NCI-H128 (cell line): ENCODE data around the gene DOK5.

Experiments used
- DNase-seq: peaks from one replicate; lab custom pipeline; 2025; ENCODE audit not compliant: unreplicated experiment; lab: John Stamatoyannopoulos, UW

Gene DOK5

DNA sequence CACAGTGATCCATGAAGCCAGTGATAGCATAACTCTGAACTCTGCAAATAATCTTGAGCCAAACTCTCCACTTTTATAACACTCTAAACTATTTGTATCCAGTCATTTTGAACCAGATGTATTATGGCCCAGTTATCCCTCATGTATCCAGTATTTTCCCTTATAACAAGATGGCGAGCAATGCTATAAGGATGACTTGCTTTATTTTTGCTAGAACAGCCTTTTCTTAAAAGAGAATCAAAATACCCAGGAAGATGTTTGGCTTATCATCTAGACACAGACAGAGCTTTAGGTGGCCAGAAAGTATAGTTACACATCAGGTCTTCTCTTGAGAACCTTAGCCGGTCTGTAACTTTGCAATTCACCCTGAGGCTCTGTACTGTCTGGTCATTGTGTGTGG is 81.0 kb downstream of the DOK5 start:
- no peak for DNase-seq

DNA sequence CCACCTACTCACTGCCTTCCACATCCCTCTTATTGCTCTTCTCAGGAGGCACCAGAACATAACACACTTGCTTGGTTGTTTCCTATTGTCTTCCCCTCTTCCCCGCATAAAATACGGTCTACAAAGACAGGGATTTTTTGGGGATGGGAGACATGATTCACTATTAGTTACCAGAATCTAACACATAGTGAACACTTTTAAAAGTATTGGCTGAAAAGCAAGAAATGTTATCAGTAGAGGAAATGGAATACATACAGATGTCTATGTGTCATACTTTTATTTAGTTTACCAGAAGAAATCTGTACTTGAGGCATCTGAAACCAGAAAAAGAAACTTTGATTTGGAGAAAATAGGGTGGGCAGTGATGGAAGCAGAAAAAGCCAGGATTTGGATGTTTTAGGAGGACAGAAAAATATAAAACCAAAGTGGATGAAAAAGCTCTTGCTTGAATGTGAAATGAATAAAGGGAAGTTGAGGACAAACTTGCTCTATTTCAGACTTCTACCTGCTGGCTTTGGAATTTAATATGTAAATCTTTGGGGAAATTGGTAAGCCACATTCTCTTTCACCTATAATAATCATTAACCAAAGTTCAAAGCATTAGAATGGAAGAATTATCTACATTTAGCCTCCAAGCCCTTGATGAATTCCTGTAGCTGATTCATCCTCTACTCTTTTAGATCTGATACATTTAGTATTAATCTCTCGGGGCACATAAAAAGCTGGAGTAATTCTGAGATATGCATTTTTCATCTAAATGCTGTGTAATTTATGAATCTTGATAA is 82.6 kb downstream of the DOK5 start:
- DNase-seq: no peak

DNA sequence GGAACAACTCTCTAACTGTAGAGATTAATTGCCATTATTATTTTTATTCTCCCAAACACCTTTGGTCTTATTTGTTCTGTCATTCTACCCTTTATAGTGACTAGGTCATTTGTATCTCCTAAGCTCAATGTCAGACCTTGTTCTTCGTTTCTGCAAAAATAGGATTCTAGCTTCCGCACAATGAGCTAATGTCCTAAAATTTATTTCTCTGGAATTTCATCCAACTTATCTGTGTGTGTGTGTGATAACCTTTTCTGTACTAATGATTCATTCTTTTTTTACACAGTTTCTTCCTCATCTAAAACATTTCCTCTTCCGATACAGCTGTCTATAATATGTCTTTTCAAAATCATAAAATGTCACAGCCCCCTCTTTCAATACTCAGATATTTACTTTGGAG is 84.5 kb downstream of the DOK5 start:
- no peak for DNase-seq

DNA sequence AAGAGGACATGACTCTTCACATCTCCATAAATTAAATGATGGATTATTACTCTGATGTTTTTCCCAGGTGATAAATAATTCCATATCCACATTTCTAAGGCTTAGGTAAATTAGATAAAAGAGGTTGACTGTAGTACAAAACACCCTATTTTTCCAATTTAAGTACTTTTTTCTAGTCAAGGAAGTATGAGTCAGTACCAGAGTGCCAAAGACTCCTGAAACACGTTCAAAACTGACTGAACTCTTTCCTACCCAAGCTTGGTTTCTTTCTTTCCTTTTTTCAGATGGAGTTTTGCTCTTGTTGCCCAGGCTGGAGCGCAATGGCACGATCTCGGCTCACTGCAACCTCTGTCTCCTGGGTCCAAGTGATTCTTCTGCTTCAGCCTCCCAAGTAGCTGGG is 85.0 kb downstream of the DOK5 start:
- no peak for DNase-seq

DNA sequence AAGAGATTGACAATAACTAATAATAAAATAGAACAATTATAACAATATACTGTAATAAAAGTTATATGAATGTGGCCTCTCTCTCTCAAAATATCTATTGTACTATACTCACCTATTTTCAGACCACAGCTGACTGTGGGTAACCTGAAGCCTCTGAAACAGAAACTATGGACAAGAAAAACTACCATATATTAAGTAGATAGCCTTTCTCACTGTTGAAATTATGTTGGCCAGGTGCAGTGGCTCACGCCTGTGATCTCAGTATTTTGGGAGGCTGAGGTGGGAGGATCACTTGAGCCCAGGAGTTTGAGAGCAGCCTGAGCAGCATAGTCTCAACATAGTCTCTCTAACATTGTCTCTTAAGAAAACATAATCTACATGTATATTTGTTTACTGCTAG is 89.9 kb downstream of the DOK5 start:
- DNase-seq: no peak

DNA sequence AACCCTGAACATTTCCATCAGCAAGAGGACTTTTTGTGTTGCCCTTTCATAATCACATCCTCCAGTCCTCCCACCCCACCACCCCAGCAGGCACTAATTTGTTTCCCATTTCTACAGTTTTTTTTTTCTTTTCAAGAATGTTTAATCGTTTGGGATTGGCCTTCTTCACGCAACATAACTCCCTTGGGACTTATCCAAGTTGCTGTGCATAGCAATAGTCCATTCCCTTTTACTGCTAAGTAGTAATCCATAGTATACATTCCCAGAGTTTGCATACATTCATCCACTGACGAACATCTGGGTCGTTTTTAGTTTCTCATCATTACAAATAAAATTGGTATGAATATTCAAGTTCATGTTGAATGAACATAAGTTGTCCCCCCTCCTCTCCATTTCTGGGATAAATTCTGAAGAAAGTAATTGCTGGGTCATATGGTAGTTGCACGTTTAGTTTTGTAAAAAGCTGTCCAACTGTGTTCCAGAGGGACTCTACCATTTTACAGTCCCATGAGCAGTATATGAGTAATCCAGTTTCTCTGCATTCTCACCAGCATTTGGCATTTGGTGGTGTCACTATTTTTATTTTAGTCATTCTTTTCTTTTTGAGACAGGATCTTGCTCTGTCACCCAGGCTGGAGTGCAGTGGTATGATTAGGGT is 90.8 kb downstream of the DOK5 start:
- DNase-seq: no peak

DNA sequence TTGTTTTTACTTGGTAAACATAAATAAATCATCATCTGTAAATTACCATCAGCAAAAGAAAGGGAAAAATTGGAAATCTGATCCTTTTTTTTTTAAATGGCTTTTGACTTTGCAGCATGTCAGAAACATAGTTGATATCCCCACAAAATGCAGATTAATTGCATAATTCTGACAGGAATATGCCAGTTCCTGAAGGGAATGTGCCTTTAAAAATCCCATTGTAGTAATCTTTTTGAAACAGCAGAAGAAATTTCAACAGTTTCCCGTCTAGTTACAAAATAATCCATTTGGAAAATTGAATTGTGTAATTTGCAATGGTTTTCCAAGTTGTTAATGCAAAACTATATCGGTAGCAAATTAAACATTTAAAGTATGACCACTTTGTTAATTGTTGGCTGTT is 95.2 kb downstream of the DOK5 start:
- no peak for DNase-seq

DNA sequence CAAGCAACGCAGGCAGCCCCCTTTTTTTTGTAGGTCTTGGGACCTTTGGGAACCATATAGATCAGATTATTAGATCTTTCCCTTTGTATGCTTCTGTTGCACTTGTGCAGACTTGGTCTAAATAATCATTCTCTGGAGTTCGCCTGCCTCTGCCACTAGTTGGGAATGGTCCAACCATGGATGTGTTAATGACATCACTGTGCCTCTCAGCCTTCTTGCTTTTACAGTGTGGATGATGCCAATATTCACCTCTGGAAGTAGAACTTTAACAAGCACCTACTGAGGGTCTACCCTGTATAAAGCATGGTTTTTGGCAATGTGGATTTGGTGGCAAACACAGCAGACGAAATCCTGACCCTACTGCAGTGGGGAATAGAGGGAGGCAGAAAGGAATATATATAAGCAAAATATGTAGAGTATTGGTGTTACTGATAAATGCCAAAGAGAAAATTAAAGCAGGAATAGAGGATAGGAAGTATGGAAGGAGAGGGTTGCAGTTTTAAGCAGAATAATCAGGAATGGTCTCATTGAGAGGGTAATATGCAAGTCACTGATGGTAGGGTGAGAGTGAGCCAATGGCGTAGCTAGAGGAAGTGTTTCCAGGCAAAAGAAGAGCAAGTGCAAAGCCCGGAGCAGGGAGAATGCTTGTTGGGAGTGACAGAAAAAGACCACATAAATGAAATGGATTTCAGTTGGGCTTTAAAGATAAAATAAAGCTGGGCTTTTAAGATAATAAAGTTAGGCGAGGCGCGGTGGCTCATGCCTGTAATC is 97.5 kb downstream of the DOK5 start:
- DNase-seq: no peak

DNA sequence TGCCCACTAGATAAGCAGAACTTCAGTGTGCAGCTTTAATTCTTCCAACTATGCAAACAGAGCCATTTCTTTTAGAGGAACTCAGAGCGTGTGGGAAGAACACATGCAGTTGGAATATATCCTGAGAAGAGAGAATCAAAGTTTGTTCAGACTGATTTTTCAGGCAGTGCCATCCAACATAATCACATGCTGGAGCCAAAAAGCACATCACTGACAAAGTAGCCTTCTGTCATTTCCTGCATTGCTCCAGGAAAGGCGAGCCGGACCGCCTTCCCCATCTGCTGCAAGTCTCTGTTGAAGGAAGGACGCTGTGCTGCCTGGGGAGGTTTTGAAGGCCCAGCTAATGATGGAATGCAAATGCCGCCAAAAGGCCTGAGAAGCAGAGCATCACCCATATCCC is 98.4 kb downstream of the DOK5 start:
- no peak for DNase-seq

DNA sequence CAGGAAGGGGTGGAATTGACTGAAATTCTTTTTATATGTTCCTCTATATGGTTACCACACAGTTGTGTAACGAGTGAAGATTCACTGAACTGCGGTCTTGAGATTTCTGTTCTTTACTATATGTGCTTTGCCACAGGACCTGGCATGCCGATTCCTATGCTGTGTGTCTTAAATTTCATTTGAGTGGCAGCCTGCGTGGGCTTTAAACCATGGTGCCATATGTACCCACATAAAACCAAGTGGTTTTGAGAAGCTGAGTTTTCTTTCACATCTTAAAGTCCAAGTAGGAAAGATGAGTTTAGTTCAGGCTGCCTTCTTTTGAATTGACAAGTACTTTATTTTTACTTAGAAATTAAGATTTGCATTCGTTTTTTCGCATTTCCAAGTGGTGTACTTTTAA is 101.1 kb downstream of the DOK5 start:
- DNase-seq: no peak

DNA sequence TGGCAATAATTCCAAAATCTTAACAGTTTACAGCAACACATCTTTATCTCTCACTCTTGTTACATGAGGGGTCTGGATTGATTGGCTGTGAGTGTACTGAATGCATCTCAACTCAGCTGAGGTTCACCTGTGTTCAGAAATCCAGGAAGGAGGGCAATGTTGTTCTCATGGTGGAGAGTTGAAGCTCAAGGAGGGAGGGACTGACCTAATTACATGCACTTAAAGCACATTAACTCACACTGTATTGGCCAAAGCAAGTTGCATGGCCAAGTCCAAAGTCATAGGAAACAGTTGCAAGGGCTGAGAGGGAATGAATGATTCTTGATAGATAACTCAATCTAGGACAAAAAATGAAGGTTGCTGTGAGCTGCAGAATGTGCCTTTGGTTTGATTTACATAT is 102.2 kb downstream of the DOK5 start:
- no peak for DNase-seq

DNA sequence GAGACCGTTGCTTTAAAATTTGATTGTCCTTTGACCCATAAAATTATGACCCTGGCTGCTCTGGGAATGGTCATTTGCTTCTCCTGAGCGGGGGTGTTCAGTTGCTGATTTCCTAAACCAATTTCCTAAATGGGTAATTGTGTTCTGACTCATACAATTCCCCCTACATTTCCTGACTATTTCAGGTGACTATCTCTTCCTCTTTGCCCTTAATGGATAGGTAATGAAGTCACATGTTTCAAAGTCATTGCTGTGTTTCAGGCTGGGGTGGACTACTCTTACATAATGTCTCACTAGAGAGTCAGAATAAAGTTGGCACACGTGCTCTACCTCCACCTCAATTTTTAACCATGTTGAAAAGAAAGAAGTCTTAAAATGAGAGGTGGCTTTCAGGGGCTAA is 109.8 kb downstream of the DOK5 start:
- DNase-seq: no peak

DNA sequence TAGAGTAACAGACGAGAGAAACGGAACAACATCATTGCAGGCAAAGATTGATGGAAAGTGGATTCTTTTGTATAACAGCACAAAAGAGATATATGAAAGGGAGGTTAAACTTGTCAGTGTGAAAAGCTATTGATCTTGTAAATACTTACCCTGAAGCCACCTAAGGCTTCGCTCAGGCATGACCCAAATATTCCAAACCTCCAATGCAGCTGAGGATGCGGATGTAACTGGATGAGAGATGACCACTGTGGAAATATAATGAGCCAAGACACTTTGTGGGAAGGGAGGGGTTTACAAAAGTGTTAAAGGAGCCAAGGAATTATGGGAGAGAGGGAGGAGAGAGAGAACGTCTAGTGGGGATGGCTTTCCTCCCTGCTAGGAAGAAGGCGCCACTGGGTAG is 112.0 kb downstream of the DOK5 start:
- DNase-seq: no peak

DNA sequence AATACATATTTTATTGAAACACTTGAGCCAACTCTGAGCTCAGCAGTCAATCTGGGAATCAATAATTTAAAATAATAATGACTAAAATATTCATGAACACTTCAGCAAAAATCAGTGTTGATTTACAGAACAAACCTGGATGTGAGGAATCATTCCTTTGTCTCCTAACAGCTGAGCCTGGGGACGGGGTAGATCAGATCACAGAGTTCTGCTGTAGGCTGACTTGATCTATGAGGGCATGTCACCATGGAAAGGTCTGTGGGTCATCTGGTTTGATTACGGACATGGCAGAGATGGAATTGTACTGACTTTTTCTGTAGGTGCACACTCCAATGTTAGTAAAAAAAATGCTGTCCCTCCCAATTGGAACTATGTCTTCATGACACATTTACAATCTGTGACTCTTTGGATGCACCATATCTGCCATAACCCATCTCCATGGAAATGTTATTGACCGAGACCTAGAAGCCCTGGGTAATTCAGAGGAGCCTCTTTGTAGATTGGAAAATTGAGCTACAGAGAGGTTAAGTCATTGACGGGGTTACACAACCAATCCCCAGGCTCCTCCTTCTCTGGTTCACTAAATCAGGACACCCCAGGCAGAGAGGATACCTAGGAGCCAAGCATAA is 114.1 kb downstream of the DOK5 start:
- no peak for DNase-seq

DNA sequence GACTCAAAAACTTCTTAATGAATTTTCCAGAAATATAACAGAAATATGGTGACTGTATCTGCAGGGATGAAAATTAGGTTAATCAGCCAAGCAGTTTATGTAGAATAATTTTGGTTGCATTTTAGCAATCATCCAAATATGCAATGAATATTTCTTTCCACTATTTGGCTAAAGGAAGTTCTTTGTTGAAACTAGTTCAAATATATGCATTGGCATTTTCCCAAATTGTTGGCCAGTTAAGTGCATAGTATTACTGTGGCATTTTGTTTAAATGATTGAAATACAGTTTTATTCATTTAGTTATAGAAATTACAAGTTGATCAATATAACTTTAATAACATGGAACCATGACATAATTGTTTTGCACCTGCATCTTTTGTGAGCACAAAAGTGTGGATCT is 115.5 kb downstream of the DOK5 start:
- DNase-seq: no peak

DNA sequence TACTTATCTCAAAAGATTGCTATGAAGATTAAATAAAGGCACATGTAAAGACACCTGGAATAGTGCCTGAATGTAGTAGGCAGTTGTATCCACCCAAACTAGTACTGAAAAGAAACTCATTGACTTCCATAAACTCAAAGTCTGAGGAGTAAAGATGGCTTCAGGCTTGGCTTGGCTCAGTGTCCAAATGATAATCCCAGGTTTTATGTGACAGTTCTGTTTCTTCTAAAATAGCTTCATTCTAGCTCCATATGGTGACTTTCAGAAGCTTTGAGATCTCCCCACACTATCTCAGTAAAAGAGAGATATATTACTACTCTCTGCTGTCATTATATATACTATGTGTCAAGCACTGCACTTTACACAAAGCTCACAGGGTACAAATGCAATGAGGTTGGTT is 121.3 kb downstream of the DOK5 start:
- DNase-seq: no peak

DNA sequence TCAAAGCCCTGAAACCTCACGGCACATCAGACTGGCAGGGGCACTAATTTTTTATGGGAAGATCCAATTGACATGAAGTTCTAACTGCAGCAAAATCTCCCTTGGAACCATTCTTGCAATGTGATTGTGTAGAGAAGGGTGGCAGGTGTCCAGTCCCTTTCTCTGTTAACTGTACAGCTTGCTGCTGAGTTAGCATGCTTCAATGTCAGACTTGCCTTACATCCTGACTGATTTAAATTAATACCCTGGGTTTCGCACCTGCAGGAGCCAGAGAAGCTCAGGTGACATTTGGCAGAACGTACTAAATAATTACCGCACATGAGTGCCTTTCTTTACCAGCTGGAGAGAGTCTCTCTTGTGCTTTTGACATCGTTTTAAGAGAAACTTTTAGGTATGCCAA is 123.0 kb downstream of the DOK5 start:
- DNase-seq: no peak

DNA sequence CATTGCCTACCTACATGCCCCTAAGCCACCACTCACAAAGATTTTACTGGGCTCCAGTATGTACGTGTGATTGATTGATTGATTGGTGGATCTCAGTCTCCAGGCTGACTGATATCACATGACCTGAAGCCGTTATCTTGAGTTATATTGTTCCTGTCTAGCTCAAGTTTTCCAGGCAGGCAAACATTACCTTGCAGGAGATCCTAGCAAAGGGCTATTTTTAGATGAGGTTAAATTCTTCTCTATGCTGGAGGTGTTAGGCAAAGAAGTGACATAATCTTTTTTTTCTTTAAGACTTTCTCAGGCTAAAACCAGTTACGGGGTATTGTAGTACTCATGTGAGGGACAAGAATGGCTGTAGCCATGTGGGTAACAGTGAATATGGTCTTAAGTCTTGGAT is 125.2 kb downstream of the DOK5 start:
- DNase-seq: no peak

DNA sequence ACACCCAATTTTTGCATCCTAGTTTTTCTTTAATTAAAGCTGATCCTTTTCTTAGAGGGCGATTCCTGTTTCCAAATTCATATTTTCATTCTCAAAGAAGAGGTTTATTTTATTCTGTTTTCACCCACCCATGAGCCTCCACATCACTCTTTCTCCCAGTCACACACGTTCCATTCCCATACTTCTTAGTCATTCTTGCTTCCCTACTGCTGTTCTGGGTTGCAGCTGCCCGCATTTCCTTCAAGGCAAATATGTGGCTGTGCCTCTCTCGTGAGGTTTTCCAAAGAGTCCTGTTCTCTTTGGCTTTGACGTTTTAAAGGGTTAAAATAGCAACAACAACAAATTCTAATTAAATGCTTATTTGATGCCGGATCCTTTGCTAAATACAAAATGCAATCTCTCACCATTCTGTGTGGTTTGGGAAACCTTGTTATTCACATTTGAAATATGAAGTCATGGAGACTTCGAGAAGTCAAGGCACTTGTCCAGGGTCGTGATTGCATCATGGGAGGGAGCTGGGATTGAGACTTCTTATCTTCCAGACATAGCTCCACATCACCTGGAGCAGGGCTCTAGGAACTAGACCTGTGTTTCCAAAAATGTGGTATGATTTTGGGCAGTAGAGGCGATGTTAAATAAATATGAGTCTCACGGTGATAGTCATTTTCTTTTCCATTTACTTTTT is 126.6 kb downstream of the DOK5 start:
- no peak for DNase-seq

DNA sequence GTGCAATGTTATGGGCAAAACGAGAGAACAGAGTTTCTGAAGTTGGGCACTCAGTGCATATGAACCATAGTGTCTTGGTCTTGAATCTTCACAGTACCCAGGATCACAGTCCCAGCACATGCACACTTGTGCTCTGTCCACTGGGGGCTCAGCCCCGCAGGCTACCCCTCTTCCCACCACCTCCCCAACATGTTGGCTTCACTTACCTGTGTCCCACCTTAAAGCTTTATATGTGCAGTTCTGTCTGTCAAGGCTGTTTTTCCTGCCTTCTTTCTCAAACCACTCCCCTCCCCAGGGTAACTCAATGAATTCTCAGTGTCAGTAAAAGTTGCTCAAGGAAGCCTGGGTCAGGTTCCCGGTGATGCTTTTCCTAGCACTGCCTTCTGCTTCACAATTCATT is 129.9 kb downstream of the DOK5 start:
- DNase-seq: no peak

DNA sequence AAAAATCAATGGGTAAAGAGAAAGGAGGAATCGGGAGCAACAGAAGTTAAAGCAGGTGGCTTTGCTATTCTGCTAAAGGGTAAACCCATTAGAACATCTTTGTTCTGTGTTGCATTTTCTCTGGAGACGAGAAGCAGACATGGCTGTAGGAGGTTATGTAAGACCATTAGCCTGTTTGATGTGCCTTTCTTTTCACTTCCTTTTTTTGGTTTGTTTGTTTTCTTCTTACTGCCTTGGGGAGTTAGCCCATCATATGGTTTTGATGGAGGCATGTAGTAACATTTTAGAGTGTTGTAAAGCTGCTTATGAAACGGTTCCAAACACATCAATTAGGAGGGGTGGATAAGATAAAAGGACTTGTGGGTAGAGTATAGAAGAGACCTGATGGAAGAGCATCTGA is 131.0 kb downstream of the DOK5 start:
- no peak for DNase-seq
